BE2C (cell line): ENCODE measurements around the gene MBOAT7.
"Not testable (repeated sequence)": the region's sequence is repeated elsewhere in the genome, so short reads cannot be mapped to it uniquely, and the experiment has no call there.

Experiments used
- DNase-seq: peaks from one replicate; pipeline ENCODE4 v3.0.0-alpha.2; 2020
- H3K27me3 ChIP-seq: fragments of 250-450 bp; sonication (Bioruptor Pico); 2 replicates; pipeline ENCODE4 v1.5.1; 2020; ENCODE audit warnings: mild to moderate bottlenecking
- H3K36me3 ChIP-seq: fragments of 250-450 bp; sonication (Bioruptor Pico); 2 replicates; pipeline ENCODE4 v1.5.1; 2020; ENCODE audit warnings: mild to moderate bottlenecking
- H3K4me1 ChIP-seq: fragments of 250-450 bp; sonication (Bioruptor Pico); 2 replicates; pipeline ENCODE4 v1.5.1; 2020
- H3K4me3 ChIP-seq: 2 replicates; pipeline ENCODE4 v1.5.1; 2011; ENCODE audit warnings: low read depth, low read length
- H3K9me3 ChIP-seq: fragments of 250-450 bp; sonication (Bioruptor Pico); 2 replicates; pipeline ENCODE4 v1.5.1; 2020
- CTCF ChIP-seq: IDR thresholded peaks from 2 replicates; pipeline ENCODE4 v1.5.1; 2012; ENCODE audit warnings: mild to moderate bottlenecking, low read depth, low read length

Gene MBOAT7

GRCh38 chr19:54186934-54187381 is 2.4 kb downstream of the MBOAT7 start:
- DNase-seq, result no peak
- H3K4me3 ChIP-seq, result no peak overlapping the region
- TF ChIP-seq CTCF, result no peak

GRCh38 chr19:54186351-54186750 is 3.0 kb downstream of the MBOAT7 start:
- Histone ChIP-seq H3K4me1 (no peaks in the 10 kb centered on the region), H3K36me3 (no peaks in the 10 kb centered on the region), H3K4me3 (no peak overlapping the region), H3K27me3 (no peaks in the 10 kb centered on the region), H3K9me3 (no peaks in the 10 kb centered on the region)
- TF ChIP-seq CTCF, result no peak
- no peak for DNase-seq

More at GRCh38 chr19:54186934-54187381, 2.4 kb downstream of the MBOAT7 start:
- Histone ChIP-seq H3K4me1 (no peaks in the 10 kb centered on the region), H3K36me3 (no peaks in the 10 kb centered on the region), H3K27me3 (no peaks in the 10 kb centered on the region), H3K9me3 (no peaks in the 10 kb centered on the region)

DNA sequence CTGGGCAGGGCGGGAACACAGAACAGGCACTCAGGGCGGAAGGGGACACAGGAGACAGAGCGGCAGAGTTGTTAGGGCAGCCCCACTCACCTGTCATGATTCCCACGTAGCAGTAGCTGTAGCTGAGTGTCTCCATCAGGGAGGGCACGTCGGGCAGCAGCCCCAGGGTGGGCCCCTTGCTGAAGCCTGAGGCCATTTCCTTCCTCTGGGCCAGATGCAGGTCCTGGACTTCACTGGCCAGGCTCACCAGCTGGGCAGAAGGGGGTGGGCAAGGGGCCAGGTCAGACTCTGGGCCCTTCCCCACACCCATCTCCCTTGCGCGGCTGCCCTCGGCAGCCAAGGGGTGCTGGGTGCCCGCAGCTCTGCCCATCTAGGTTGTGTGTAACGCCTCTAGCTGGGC is 5.9 kb downstream of the MBOAT7 start:
- Histone ChIP-seq H3K4me1 (peaks cover 4% of the 10 kb centered on the region; the same call in 1 of the 2 replicates), H3K36me3 (no peaks in the 10 kb centered on the region), H3K27me3 (no peaks in the 10 kb centered on the region), H3K4me3 (no peak overlapping the region), H3K9me3 (no peaks in the 10 kb centered on the region)
- DNase-seq, result no peak
- no peak for TF ChIP-seq CTCF

DNA sequence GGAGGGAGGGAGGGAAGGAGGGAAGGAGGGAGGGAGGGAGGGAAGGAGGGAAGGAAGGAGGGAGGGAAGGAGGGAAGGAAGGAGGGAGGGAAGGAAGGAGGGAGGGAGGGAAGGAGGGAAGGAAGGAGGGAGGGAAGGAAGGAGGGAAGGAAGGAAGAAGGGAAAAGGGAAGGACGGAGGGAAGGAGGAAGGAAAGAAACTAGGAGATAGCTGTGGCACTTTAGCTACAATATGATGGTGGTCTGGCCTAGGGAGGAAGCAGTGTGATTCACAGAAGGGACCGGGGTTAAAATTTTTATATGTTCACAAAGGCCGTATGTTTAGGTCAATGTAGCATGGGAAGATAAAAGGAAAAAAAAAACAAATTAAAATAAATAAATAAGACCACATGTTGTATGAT is 7.5 kb downstream of the MBOAT7 start:
- not testable (repeated sequence) for H3K9me3 ChIP-seq, H3K4me3 ChIP-seq, H3K36me3 ChIP-seq, H3K27me3 ChIP-seq, H3K4me1 ChIP-seq, DNase-seq

- no peak for DNase-seq
- Histone ChIP-seq H3K27me3 (no peaks in the 10 kb centered on the region), H3K4me1 (peaks cover 4% of the 10 kb centered on the region; the same call in 1 of the 2 replicates), H3K9me3 (no peaks in the 10 kb centered on the region), H3K36me3 (no peaks in the 10 kb centered on the region), H3K4me3 (no peak overlapping the region)
- no peak for TF ChIP-seq CTCF
Measured at GRCh38 chr19:54180691-54181091, 8.7 kb downstream of the MBOAT7 start.

DNA sequence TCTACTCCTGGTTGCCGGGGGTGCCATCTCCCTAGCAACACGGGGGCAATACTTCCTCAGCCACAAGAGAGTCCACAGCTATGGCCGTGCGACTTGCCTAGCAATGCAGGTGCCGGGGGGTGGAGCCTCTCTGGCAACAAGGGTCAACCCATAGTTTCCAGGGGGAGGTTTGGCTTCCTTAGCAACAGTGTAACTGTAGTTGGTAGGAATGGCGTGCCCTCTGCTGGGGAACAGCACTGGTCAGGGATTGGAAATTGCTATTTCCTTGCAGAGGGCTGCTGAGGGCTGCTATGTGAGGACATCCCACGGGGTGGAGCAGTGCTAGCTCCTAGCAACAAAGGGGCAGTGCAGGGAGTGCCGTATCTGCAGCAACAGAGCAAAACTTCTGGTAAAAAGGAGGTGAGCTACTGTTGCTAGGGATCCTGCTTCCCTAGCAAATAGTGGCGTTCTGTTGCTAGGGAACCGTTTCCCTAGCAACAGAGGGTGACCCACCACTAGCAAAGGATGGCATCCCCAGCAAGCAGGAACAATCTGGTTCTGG is 9.4 kb downstream of the MBOAT7 start:
- Histone ChIP-seq H3K4me3 (no peak overlapping the region), H3K9me3 (no peaks in the 10 kb centered on the region), H3K36me3 (no peaks in the 10 kb centered on the region), H3K27me3 (no peaks in the 10 kb centered on the region), H3K4me1 (peaks cover 4% of the 10 kb centered on the region; the same call in 1 of the 2 replicates)
- peak; percentile 83 for TF ChIP-seq CTCF
- DNase-seq, result peak; percentile 88
